Measurements from ENCODE around the gene ADAMTS9.

- TF ChIP-seq MTA3 (IDR thresholded peaks at IDR 0.05; ENCODE audit: borderline replicate concordance) (no peak), ZNF354B (CRISPR knock-in tag; IDR thresholded peaks at IDR 0.05) (no peak), ZBTB11 (CRISPR knock-in tag; IDR thresholded peaks at IDR 0.05) (peak in 1 of 3 experiments; percentile 32; a peak in 1 of 6 replicates), KAT7 (CRISPR knock-in tag; IDR thresholded peaks at IDR 0.05; ENCODE audit: borderline replicate concordance) (no peak), ZNF277 (CRISPR knock-in tag; IDR thresholded peaks at IDR 0.05; ENCODE audit: borderline replicate concordance) (no peak), MEIS2 (IDR thresholded peaks at IDR 0.05; ENCODE audit: partially characterized antibody) (no peak), EHMT2 (IDR thresholded peaks at IDR 0.05) (no peak), TRIM24 (IDR thresholded peaks at IDR 0.05) (no peak), ZNF184 (CRISPR knock-in tag; IDR thresholded peaks at IDR 0.05) (no peak), GABPA (tag; conservative IDR thresholded peaks at IDR 0.05; ENCODE audit: low read depth) (no peak), ZBTB43 (CRISPR knock-in tag; IDR thresholded peaks at IDR 0.05) (no peak)
Observed at GRCh38 chr3:64506255-64506654, 181.5 kb downstream of the ADAMTS9 start.

Data from K562 (cell line).